Kidney tubule cell (primary cell): ENCODE results near the gene TRIM66.

ENCODE experiments used
- DNase-seq: peaks from one replicate; pipeline ENCODE4 v3.0.0-alpha.2; 2018; ENCODE audit warnings: low spot score

The TRIM66 gene

GRCh38 chr11:8682303-8683114 lies at the start of gene TRIM66, which contains the start of gene RPL27A:
Gene TRIM66 (minus strand): TSS chr11:8682665. CDS start chr11:8672274, 10,391 bp downstream.
Gene RPL27A (plus strand): TSS chr11:8682792. CDS start chr11:8682814, 22 bp downstream.
- DNase-seq, result peak; percentile 96

DNA sequence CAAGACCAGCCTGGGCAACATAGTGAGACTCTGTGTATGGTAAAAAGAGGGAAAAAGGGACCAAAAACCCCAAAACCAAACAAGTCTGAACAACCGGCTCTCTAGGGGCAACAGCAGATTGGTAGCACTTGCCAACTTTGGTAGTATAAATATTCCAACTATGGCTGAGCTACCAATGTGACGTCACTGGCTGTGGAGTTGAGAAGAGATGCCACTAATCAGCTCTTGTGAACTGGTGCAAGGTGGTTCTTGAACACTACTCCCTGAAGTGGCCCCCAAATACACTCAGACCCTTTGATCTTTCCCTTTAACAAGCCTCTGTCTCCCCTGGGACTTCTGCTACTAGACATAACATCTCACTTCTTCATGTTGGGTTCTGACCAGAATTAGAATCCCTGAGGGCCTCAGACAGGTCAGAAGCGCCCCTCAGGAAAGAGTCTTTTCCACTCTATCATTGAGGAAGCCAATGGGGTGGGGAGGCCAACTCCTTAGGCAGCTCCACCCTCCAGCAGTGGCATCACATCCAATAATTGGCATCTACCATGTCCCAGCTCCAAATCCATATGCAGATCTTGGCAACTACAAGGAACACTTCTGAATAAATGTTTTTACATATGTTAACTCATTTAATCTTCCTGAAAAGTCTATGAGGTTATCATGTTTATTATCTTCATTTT lies 49.3 kb upstream of the TRIM66 start:
- DNase-seq, result no peak

DNA sequence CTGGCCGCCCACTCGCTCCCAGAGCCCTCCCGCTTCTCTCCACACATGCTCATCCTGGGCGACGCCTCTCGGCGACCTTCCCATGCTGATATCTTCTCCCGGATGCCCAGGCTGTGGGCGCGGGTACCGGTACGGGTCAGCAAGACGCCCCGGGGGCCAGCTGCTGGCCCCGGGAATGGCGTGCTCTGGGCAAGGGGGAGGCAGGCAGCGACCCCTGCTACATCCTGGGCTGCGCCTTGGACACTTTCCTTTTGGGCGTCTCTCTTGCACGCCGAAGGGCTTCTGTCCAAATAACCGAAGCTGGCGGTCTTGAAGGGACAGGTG lies 48.2 kb upstream of the TRIM66 start:
- no peak for DNase-seq

DNA sequence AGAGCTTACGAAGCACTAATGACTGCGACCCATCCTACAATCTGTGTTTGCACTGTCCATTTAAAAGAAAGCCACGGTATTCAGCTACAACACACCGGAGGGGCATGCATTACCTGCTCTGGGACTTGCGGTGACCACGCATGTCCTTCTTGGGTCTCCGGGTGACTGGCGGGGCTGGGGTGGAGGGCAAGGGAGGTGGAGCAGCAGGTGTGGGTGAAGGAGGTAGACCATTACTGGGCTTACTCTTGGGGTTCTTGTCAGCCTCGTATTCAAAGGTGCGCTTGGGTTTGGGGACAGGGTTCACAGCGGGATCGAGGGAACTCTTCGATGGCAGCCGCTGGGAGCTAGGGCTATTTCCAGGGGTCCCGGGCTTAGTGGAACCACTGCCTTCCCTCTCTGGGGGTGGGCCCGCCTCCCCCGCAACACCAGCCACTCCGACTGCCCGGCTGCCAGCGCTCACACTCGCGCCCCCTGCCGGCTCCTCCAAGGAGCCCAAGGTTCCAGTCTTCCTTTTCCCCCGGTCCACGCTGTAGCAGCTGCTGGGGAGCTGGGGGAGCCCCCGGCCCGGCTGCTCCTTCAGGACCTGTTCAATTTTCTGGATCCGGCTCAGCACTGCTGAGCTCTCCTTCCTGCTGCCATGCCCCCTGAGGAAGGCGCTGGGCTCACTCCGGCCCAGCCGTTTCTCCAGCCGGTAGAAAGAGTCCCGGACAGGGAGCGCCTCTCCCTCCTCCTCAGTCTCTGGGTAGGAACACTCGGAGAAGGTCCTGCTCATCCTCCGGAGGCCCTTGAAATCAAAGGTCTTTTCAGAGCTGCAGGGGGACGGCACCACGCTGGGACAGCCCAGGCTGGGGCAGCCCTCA lies 47.6 kb upstream of the TRIM66 start:
- no peak for DNase-seq

GRCh38 chr11:8729067-8729466 lies 46.6 kb upstream of the TRIM66 start:
- no peak for DNase-seq

- DNase-seq, result peak; percentile 67
These were observed 46.1 kb upstream of the TRIM66 start for GRCh38 chr11:8728563-8728962.

DNA sequence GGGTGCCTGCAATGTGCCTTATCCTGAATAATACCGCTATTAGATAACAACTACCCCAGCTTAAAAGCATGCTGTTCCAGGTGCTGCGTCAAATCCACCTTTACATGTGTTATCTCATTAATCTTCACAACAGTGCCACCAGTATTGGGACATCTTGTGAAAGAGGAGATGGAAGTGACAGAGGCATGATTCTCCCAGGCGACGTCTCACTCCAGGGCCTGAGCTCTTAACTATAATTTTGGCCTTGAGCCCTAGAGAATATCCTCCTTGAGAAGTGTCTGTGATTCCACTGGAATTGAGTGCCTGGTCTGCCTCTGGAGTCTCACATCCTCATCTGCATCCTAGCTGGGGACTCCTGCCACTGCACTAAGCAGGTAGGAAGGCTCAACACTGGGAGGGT lies 43.9 kb upstream of the TRIM66 start:
- DNase-seq, result no peak

DNA sequence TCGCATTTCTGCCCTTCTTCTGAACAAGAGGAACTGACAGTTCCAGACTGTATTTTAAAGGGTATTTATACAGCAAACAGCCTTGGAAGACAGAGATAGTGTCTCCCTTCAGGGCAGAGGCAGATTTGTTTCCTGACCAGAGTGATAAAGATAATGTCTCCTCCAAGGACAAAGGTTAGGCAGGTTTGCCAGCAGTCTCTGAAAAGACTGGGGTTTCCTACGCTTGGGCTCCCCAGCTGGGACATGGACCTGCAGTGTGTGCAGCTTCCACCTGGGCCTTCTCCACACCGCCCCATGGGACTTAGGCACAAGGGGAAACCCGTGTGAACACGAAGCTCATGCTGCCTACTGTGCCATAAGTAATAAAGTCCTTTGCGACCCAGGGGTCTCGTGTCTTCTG lies 42.2 kb upstream of the TRIM66 start:
- no peak for DNase-seq

GRCh38 chr11:8723711-8724110 lies 41.2 kb upstream of the TRIM66 start:
- no peak for DNase-seq

DNA sequence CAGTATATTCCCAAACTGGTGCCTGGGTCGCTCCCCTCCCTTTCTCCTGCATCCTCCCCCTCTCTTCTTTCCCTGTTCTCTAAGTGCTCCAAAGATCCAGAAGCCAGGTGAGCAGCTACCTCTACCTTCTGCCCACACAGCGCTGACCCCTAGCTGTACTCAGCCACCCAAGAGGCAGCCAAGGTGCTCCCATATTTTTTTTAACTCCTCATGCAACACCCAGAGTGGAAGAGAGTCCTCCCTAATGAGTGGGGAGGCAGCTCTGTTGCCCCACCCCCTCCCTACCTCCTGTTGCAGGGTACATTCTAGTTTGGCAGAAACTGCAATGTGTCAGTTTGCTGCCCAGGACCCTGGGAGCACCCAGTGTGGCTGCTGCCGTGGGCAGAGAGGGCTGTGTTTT lies 40.3 kb upstream of the TRIM66 start:
- DNase-seq, result no peak

- no peak for DNase-seq
These were observed 39.4 kb upstream of the TRIM66 start for GRCh38 chr11:8721609-8722500.

DNA sequence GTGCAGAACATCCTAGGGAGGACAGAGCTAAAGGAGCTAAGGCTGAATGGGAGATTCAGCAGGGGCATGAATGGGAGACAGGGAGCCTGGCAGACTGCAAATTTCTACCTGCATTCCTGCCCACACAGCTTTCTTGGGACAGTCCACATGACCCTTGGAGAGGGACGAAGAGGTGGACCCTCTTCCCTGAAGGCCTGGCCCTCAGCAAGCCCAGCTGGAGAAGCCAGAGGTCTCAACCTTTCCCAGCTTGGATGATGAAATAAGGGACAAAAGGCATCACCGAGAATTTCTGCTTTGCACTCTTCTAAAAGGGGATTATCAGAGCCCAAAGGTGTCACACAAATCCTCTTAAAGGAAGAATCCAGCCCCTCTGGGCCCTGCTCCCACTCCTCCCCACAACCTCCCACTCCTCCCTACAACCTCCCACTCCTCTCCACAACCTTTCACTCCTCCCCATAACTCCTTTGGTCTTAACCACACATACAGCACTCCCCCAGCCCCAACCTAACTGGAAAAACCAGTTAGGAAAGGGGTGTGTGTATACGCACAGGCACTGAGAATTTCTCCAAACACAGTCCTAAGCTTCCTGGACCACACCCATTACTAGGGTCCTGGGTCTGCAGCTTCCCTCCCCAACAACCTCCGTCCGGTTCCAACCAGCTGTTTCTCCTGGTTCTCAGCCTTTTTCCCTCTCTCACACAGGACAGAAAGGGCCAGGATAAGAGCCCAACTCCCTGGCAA lies 38.6 kb upstream of the TRIM66 start:
- no peak for DNase-seq

DNA sequence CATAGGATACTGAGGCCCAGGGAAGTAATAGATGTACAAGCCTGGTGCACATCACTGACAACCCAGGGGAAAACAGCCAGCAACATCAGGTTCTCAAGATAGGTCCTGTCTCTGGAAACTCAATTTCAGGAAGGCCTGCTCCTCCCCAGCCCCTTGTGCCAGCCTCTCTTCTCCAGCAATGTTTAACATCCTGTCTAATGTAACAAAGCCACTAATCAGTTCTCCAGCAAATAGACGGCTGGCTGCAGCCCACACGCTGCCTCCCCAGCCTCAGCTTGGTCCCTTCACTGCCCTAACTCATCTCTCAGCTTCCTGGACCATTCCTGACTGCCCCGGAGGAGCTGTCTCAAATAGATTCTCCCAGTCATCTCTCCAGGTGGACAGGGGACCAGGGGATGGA lies 37.9 kb upstream of the TRIM66 start:
- peak; percentile 25 for DNase-seq

DNA sequence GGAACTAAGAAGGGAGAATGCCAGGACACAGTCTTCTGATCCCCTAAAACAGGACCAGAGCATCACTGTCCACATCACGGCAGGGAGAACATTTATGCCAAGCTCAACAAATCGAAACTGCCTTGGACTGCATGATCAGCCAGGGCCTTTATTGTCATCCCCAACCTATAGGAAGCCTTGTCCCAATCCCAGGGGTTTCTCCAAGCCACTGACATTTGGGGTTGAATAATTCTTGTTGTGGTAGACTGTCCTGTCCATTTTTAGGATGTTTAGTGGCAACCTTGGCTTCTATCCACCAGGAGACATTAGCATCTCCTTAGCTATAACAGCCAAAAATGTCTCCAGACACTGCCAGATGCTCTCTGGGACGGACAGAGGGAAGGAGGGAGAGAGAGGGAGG lies 37.3 kb upstream of the TRIM66 start:
- DNase-seq, result no peak

DNA sequence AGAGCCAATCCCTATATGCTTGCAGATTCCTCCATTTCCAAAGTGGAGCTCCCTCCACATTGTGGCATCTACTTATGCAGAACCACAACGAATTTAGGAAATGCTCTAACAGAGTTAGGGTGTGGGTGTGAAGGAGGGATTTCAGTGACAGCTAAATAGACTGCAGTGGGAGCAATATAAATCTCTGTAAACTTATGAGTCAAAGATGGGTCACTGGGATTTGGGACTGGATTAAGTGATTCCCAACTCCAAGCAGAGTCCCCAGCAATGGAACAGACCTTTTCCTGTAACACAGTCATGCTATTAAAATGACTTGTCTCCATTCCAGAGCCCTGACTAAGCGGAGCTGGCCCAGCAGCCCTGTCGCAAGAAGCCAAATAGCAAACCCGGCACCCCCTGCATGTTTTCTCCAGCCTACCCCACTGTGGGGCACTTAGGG lies 36.8 kb upstream of the TRIM66 start:
- peak; percentile 95 for DNase-seq

- DNase-seq, result peak; percentile 82
These were observed 35.6 kb upstream of the TRIM66 start for GRCh38 chr11:8717876-8718753.

GRCh38 chr11:8717544-8717875 lies 35.0 kb upstream of the TRIM66 start:
- no peak for DNase-seq

DNA sequence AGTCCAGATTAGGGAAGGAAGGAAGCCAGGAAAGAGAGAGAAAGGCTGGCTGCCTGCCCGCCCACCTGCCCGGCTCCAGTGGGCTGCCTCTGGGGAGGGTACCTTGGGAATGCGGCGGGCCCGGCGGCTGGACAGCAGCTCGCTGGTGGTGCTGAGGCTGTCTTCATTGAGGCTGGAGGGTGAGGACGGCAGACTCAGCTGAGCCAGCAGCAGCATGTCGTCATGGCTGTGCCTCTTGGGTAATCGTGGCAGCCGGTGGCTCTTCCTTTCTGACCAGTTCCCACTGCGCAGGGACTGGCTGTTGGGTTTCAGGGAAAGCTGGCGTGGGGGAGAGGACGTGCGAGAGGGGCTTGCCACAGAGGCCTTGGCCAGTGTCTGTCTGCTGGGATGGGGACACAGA lies 33.0 kb upstream of the TRIM66 start:
- no peak for DNase-seq

DNA sequence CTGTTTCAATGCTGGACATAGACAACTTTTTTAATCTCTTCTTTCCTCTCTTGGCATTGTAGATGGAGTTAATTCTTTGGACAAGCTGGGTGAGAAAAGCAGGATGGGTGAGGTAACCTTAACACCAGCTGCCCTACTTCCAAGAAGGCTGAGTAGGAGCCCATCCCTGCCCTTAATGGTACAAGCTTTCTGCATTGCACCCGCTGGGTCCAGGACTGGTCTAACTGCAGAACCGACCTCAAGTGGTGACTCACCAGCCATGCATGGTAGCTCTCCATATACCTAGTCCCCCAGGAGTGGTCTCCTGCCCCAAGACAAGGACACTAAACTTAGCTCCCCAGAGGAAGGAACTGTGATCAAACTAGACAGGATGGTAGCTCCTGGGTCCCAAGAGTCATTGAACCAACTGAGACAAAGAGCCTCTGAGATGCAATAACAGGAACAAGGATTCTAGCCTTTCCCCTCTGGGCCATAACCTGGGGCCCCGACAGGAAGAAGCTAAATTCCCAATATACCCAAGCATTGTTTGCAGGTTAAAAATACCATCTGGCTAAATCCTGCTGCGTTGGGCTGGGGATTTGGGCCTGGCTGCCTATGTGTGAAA lies 32.3 kb upstream of the TRIM66 start:
- no peak for DNase-seq
